HEK293 (cell line): Measurements from ENCODE around the gene SCYL1.

Experiments used
- CTCF ChIA-PET: fragments of 350-600 bp; formaldehyde crosslinking; extraction: SDS; loops from one replicate; lab custom pipeline; 2021; ENCODE audit warnings: antibody characterized with exemption; lab: Yijun Ruan, JAX
- POLR2A ChIA-PET: fragments of 300-600 bp; formaldehyde crosslinking; extraction: SDS; loops from one replicate; lab custom pipeline; 2020; ENCODE audit warnings: antibody characterized with exemption, inconsistent platforms; lab: Yijun Ruan, JAX
- H3K27ac ChIP-seq: fragments of 200-500 bp; sonication (Bioruptor generic); 2 replicates; pipeline ENCODE4 v1.5.1; 2014; ENCODE audit warnings: low read depth, low read length, control low read depth, inconsistent platforms; ENCODE audit errors: extremely low read depth
- H3K36me3 ChIP-seq, 2 experiments: fragments of 200-500 bp in 1 of 2; sonication (Bioruptor generic) in 1 of 2; 1 replicate in 1 of 2; 2 replicates in 1 of 2; pipeline ENCODE4 v1.5.1; 2014 to 2017; ENCODE audit warnings: inconsistent platforms in 2 of 2, low read length in 2 of 2; ENCODE audit not compliant: control insufficient read depth in 2 of 2, insufficient read depth in 1 of 2
- H3K4me1 ChIP-seq: fragments of 200-500 bp; sonication (Bioruptor generic); 2 replicates; pipeline ENCODE4 v1.5.1; 2014; ENCODE audit warnings: mild to moderate bottlenecking, low read length, inconsistent platforms; ENCODE audit not compliant: control insufficient read depth, insufficient read depth
- H3K4me3 ChIP-seq: 2 replicates; pipeline ENCODE4 v1.5.1; 2011; ENCODE audit warnings: low read depth, mild to moderate bottlenecking, control low read depth, low read length, moderate library complexity
- H3K9me3 ChIP-seq: fragments of 200-500 bp; sonication (Bioruptor generic); 2 replicates; pipeline ENCODE4 v1.5.1; 2014; ENCODE audit warnings: low read depth, low read length, inconsistent platforms; ENCODE audit not compliant: control insufficient read depth, insufficient read depth
- HOXD13 ChIP-seq: sonication (generic); formaldehyde crosslinking; IDR thresholded peaks from 2 replicates; pipeline ENCODE4 v1.8.0; 2022; ENCODE audit warnings: missing genetic modification reagents, borderline replicate concordance
- KLF1 ChIP-seq: fragments of 450-650 bp; formaldehyde crosslinking; IDR thresholded peaks from 2 replicates; pipeline ENCODE4 v1.5.1; 2016; ENCODE audit warnings: missing biosample characterization, missing genetic modification characterization
- KLF7 ChIP-seq: fragments of 450-650 bp; formaldehyde crosslinking; IDR thresholded peaks from 2 replicates; pipeline ENCODE4 v1.5.1; 2016; ENCODE audit warnings: missing biosample characterization, missing genetic modification characterization, borderline replicate concordance
- PRDM10 ChIP-seq: fragments of 450-650 bp; formaldehyde crosslinking; IDR thresholded peaks from 2 replicates; pipeline ENCODE4 v1.5.1; 2016; ENCODE audit warnings: missing biosample characterization, missing genetic modification characterization
- ZBTB17 ChIP-seq: fragments of 450-650 bp; formaldehyde crosslinking; IDR thresholded peaks from 2 replicates; pipeline ENCODE4 v1.5.1; 2016; ENCODE audit warnings: missing biosample characterization, missing genetic modification characterization
- ZBTB48 ChIP-seq: fragments of 450-650 bp; formaldehyde crosslinking; IDR thresholded peaks from 2 replicates; pipeline ENCODE4 v1.5.1; 2016; ENCODE audit warnings: missing biosample characterization, missing genetic modification characterization
- ZNF114 ChIP-seq: fragments of 450-650 bp; formaldehyde crosslinking; IDR thresholded peaks from 2 replicates; pipeline ENCODE4 v1.5.0; 2017; ENCODE audit warnings: missing biosample characterization, missing genetic modification characterization
- ZNF148 ChIP-seq: fragments of 450-650 bp; formaldehyde crosslinking; IDR thresholded peaks from 2 replicates; pipeline ENCODE4 v1.5.0; 2017; ENCODE audit warnings: missing biosample characterization, missing genetic modification characterization, borderline replicate concordance
- ZNF223 ChIP-seq: fragments of 450-650 bp; formaldehyde crosslinking; IDR thresholded peaks from 2 replicates; pipeline ENCODE4 v1.5.1; 2016; ENCODE audit warnings: missing biosample characterization, missing genetic modification characterization
- ZNF23 ChIP-seq: fragments of 450-650 bp; formaldehyde crosslinking; IDR thresholded peaks from 2 replicates; pipeline ENCODE4 v1.5.1; 2016; ENCODE audit warnings: missing biosample characterization, missing genetic modification characterization, borderline replicate concordance
- ZNF248 ChIP-seq: fragments of 450-650 bp; formaldehyde crosslinking; IDR thresholded peaks from 2 replicates; pipeline ENCODE4 v1.5.1; 2017; ENCODE audit warnings: missing biosample characterization, missing genetic modification characterization
- ZNF521 ChIP-seq: fragments of 450-650 bp; formaldehyde crosslinking; IDR thresholded peaks from 2 replicates; pipeline ENCODE4 v1.5.1; 2017; ENCODE audit warnings: missing biosample characterization, mild to moderate bottlenecking, missing genetic modification characterization
- ZNF585B ChIP-seq: fragments of 450-650 bp; formaldehyde crosslinking; IDR thresholded peaks from 2 replicates; pipeline ENCODE4 v1.5.1; 2016; ENCODE audit warnings: missing biosample characterization, missing genetic modification characterization
- ZNF670 ChIP-seq: fragments of 450-650 bp; formaldehyde crosslinking; IDR thresholded peaks from 2 replicates; pipeline ENCODE4 v1.5.1; 2016; ENCODE audit warnings: missing biosample characterization, missing genetic modification characterization, low read depth
- ZNF704 ChIP-seq: fragments of 450-650 bp; formaldehyde crosslinking; IDR thresholded peaks from 2 replicates; pipeline ENCODE4 v1.5.1; 2016; ENCODE audit warnings: missing biosample characterization, missing genetic modification characterization
- ZNF76 ChIP-seq: fragments of 450-650 bp; formaldehyde crosslinking; IDR thresholded peaks from 2 replicates; pipeline ENCODE4; 2016; ENCODE audit warnings: low read depth, missing biosample characterization, missing genetic modification characterization, borderline replicate concordance
- TF ChIP-seq, protein P1 (sequence below): fragments of 450-650 bp; formaldehyde crosslinking; IDR thresholded peaks from 2 replicates; pipeline ENCODE4 v1.5.1; 2016; ENCODE audit warnings: missing biosample characterization, missing genetic modification characterization
- TF ChIP-seq, protein P2 (sequence below): fragments of 450-650 bp; formaldehyde crosslinking; IDR thresholded peaks from 2 replicates; pipeline ENCODE4 v1.5.1; 2016; ENCODE audit warnings: missing biosample characterization, missing genetic modification characterization

The SCYL1 gene

GRCh38 chr11:65541093-65541982 lies 16.5 kb downstream of the SCYL1 start:
- Histone ChIP-seq H3K4me1 (peaks cover 3% of the 10 kb centered on the region; the same call in 1 of the 2 replicates), H3K4me3 (no peak overlapping the region; the same call in none of the 2 replicates), H3K36me3 (peaks cover 0 to 82% of the 10 kb centered on the region in 2 experiments; a peak in 2 of 3 replicates), H3K27ac (peak overlapping the region; percentile 69; the same call in 1 of the 2 replicates), H3K9me3 (no peaks in the 10 kb centered on the region)
- TF ChIP-seq PRDM10 (tag by site-specific recombination) (peak; percentile 94), KLF7 (tag by site-specific recombination) (no peak), ZNF23 (tag by site-specific recombination) (no peak), ZNF704 (tag by site-specific recombination) (no peak), ZBTB48 (0 out of 2 replicates have a peak, but pooled peaks have one; percentile 5), ZNF521 (tag by site-specific recombination) (no peak), HOXD13 (CRISPR knock-in tag) (0 out of 2 replicates have a peak, but pooled peaks have one; percentile 7), ZNF585B (no peak), ZNF114 (tag by site-specific recombination) (no peak), ZNF76 (tag by site-specific recombination) (0 out of 2 replicates have a peak, but pooled peaks have one; percentile 1), ZNF670 (tag by site-specific recombination) (no peak), KLF1 (no peak), ZNF223 (tag by site-specific recombination) (no peak)
- TF ChIP-seq, protein P1, sequence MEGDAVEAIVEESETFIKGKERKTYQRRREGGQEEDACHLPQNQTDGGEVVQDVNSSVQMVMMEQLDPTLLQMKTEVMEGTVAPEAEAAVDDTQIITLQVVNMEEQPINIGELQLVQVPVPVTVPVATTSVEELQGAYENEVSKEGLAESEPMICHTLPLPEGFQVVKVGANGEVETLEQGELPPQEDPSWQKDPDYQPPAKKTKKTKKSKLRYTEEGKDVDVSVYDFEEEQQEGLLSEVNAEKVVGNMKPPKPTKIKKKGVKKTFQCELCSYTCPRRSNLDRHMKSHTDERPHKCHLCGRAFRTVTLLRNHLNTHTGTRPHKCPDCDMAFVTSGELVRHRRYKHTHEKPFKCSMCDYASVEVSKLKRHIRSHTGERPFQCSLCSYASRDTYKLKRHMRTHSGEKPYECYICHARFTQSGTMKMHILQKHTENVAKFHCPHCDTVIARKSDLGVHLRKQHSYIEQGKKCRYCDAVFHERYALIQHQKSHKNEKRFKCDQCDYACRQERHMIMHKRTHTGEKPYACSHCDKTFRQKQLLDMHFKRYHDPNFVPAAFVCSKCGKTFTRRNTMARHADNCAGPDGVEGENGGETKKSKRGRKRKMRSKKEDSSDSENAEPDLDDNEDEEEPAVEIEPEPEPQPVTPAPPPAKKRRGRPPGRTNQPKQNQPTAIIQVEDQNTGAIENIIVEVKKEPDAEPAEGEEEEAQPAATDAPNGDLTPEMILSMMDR (tag by site-specific recombination): peak; percentile 1; the same call in 1 of the 2 replicates
- ChIA-PET POLR2A (interaction anchor here (0.5 to 2.6 kb wide), 17 partner anchors 8 to 508 kb away, joined by 3 to 39 read pairs (median 8); partner anchors contain the start of genes FAM89B, MALAT1, MAP3K11 and NEAT1), CTCF (interaction anchor here (0.6 to 4.5 kb wide), 25 partner anchors 11 to 695 kb away, joined by 3 to 133 read pairs (median 4); partner anchors contain the start of genes FAM89B, PCNX3, SCYL1 and ZNRD2)

GRCh38 chr11:65542738-65543390 lies 18.0 kb downstream of the SCYL1 start:
- no peak overlapping the region for H3K4me3 ChIP-seq
- peaks cover 3% of the 10 kb centered on the region; the same call in 1 of the 2 replicates for H3K4me1 ChIP-seq
- ChIA-PET CTCF (interaction anchor here (0.7 to 4.5 kb wide), 9 partner anchors 9 to 50 kb away, joined by 3 to 133 read pairs (median 21); partner anchors contain the start of genes FAM89B and ZNRD2), POLR2A (interaction anchor here (0.7 to 1.4 kb wide), 2 partner anchors 65 to 71 kb away, joined by 3 to 5 read pairs; partner anchors contain the start of gene MAP3K11)
- H3K27ac ChIP-seq: no peak overlapping the region
- no peaks in the 10 kb centered on the region for H3K9me3 ChIP-seq
- peaks cover 0 to 79% of the 10 kb centered on the region in 2 experiments; a peak in 2 of 3 replicates for H3K36me3 ChIP-seq
- TF ChIP-seq ZBTB17: peak; percentile 92
- TF ChIP-seq, protein P2, sequence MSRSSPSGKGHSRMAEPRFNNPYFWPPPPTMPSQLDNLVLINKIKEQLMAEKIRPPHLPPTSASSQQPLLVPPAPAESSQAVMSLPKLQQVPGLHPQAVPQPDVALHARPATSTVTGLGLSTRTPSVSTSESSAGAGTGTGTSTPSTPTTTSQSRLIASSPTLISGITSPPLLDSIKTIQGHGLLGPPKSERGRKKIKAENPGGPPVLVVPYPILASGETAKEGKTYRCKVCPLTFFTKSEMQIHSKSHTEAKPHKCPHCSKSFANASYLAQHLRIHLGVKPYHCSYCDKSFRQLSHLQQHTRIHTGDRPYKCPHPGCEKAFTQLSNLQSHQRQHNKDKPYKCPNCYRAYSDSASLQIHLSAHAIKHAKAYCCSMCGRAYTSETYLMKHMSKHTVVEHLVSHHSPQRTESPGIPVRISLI (tag by site-specific recombination): no peak
- TF ChIP-seq ZNF148 (tag by site-specific recombination): no peak
- TF ChIP-seq, protein P1 (tag by site-specific recombination): no peak
- no peak for TF ChIP-seq ZNF248
